ENCODE data around the gene TTC27.

The TTC27 gene

DNA sequence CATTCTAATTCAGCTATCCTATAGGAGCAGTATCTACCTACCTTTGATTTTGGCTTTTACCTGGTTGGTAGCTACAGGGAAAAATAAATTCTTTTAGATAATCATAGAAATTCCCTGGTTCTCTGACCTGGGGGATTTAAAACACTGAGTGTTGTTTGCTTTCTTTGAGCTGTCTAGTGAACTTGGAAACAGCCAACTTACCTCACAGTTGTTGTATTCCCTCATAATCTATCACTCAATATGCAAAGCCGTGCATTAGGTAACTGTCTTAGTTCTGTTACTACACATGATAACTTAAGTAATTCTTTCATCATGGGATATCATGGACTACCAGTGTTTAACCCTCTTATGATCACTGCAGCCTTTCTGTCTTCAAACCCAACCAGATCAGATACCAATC, 127.8 kb downstream of the TTC27 start:
- DNase-seq (ENCODE audit: low read depth in 2 of 2): no peak

DNA sequence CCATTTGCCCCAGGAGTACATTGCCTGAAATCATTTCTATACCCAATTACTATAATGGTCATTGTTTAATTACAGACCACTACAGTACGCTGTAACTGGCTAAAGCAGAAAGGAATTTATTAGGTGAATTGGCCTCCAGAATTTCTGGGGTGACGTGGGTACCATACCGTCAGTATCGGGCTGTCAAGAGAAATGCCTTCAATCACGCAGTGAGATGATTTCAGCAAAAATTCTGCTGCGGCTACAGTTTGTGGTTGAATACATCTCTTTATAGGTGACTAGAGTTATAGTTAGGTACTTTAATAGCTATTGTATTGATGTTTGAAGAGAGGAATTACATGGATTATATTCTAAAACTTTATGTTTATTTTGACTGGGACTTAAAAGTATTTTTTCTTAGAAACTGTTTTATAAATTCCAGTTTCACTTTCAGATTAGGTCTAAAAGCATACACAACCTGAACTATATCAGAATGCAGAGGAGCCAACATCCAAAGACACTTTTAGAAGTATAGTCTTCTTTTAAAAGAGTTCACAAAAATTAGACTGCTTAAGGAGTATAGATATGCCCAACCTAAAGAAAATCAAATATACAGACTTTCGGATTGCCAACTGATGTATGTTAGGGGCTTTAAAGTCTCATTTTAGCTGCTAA, 128.4 kb downstream of the TTC27 start:
- no peak for DNase-seq (ENCODE audit: low read depth in 2 of 2)

DNA sequence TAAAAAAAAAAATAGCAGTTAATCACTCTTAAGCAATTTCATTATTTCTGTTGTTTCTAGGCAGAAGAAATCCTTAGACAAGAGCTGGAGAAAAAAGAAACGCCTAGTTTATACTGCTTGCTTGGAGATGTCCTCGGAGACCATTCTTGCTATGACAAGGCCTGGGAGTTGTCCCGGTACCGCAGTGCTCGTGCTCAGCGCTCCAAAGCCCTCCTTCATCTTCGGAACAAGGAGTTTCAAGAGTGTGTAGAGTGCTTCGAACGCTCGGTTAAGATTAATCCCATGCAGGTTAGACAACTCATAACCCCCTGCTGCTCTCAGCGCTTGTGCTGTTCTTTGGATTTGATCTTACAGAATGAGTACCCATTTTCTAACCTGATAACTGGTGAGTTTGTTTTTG, 130.4 kb downstream of the TTC27 start:
- DNase-seq (ENCODE audit: low read depth in 2 of 2): no peak

DNA sequence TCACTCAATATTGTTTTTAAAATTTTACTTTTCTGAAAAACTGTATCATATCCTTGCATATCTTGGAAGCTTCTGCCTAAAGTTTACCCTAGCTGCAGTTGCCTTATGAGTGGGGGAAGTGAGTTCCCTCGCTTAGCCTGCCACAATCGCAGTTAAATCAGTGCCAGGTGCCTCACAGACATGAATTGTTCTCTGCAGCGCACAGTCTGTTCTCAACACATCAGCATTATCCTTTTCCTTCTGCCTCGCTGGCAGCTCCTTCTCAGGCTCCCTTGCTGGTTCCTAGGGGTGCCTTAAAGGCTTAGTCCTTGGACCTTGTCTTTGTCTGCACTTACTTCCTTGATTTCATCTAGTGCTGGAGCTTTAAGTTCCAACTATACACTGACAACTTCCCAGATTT, 132.8 kb downstream of the TTC27 start:
- no peak for DNase-seq (ENCODE audit: low read depth in 2 of 2)

DNA sequence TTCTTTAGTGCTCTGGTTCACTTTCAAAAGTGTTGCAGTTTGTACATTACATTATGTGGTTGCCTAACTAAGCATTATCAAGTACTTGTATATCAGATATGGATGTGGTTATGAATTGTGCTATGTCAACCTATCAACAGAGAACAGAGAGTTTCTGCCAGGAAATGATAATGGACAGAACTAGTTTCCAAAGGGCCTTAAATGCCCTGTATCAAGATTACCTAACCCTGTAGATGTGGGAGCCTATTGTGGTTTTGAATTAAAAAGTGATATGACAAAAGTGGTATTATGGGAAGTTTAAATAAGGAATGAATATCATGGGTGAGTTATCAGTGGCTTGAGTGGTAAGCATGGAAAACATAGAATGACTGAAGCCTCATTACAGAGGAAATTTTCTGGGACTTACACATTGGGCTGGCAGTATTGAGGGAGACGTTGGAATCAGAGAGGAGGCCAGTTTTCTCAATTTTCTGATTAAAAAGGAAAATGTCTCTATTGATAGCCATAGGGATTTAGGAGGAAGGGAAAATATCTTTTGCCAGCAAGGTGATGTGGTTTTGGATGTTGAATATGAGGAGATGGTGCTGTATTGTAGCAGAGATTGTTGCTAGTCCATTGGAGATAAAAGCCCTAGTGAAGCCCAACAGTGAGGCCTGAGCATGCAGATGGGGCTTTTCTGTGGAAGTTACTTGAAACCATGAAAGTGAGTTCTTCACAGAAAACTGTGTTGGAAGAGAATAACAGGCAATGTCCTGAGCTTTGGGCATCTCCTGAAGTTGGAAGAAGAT, 140.7 kb downstream of the TTC27 start:
- DNase-seq (ENCODE audit: low read depth in 2 of 2): no peak

GRCh38 chr2:32770360-32770759, 142.5 kb downstream of the TTC27 start:
- no peak for DNase-seq (ENCODE audit: low read depth in 2 of 2)

DNA sequence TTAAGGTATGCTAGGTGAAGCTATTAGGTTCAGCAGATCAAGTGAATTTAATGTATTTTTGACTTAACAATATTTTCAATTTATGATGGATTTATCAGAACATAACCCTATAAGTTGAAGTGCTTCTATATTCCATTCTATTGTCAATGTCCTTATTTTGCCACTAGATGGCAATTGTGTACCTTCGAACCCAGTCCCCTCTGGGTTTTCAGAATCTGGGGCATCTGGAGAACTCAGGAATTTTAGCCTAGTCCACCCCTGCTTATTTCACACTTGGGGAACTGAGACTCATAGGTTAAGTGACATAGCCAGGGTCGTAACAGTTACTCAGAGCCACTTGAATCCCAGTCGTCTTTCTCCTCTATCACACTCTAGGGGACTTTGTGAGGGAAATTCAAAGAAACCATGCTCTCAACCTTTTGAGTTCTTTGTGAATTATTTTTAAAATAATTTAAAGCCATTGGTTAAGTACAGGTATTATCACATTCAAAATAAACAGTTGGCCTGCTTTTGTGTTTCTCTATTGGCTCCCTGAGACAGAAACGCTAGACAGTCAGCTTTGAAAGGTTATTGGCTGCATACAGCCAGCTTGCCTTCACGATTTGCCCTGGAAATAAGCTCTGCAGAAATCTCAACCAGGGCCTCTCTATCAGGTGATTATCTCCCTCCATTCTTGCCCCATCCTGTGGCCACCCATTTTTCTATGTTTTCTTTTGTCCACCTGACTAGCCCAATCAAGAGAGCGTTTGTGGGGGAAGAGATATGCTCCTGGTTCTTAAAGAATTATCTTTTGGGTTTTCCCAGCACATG, 145.0 kb downstream of the TTC27 start:
- DNase-seq (ENCODE audit: low read depth in 2 of 2): no peak

GRCh38 chr2:32773448-32773808, 145.6 kb downstream of the TTC27 start:
- no peak for DNase-seq (ENCODE audit: low read depth in 2 of 2)

DNA sequence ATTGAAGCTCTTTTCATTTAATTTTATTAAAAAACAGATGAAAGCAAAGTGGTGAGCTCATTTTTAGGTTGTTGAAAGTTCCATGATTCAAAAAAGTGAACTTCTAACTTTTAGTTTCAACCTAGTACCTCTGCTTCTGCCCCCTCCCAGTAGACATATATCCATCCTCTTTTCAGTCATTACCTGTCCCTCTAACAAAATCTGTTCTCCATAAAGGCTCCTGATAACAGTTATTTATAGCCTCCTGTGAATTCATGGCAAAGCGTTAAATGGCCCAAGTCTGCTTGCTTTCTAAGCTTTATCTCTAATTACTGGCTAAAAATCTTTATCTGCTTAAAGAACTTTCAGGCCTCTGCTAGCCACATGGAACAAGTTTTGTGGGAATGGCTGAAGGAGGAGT, 148.1 kb downstream of the TTC27 start:
- no peak for DNase-seq (ENCODE audit: low read depth in 2 of 2)

GRCh38 chr2:32777714-32778113, 149.9 kb downstream of the TTC27 start:
- DNase-seq (ENCODE audit: low read depth in 2 of 2): no peak

DNA sequence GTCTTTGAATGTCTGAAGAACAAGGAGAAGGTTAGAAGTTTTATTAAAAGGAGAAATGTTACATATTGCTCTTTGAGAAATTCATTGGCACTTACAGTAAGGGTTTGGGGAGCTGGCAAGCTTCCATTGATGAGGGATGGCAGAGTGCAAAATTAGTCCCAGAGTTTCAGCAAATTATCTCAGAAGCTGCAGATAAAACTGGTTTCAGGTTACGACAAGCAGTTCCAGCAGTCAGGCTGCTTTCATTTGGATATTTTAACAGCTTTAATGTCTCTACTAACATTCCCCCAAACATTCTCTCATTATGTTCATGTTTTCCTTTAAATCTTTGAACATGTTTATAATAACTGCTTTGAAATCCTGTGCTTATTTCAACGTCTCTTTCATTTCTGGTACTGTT, 153.1 kb downstream of the TTC27 start:
- no peak for DNase-seq (ENCODE audit: low read depth in 2 of 2)

DNA sequence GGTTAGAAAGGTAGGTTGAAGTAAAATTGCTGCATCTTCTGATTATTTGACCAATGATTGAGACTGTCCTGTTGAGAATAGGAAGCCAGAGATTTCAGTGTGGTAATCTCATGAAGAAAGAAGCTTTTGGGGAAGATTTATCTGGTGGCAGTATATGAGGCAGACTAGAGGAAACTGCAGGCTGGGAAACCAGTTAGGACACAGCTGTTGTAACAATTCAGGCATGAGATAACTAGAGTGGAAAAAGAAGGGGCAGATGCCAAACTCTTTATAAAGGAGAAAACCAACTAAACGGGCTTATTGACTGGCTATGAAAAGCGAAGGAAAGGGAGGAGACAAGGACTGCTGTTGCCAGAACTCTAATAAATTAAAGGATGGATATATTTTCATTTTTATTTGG, 155.6 kb downstream of the TTC27 start:
- DNase-seq (ENCODE audit: low read depth in 2 of 2): no peak

GRCh38 chr2:32783933-32784332, 156.1 kb downstream of the TTC27 start:
- DNase-seq (ENCODE audit: low read depth in 2 of 2): no peak

- DNase-seq (ENCODE audit: low read depth in 2 of 2): no peak
These were observed 159.4 kb downstream of the TTC27 start for GRCh38 chr2:32787207-32787606.

GRCh38 chr2:32788114-32788513, 160.3 kb downstream of the TTC27 start:
- no peak for DNase-seq (ENCODE audit: low read depth in 2 of 2)

DNA sequence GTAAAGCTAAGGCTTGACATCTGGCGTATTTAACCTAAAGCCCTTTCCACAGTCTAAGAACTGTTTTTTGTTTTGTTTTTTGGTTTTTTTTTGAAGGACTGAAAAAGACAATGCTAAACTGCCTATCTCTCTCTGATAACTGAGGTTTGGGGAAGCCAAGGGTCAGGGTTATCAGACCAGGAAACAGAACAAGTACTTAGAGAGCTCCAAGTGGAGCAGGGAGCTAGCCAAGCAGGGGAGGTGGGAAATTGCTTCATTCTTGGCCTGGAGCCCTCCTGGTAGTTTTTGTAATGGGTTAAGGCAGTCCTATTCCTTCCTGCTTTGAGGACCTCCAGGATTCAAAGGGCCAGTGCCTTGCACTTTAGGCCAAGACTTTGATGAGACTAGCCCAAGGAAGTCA, 164.6 kb downstream of the TTC27 start:
- no peak for DNase-seq (ENCODE audit: low read depth in 2 of 2)

- DNase-seq (ENCODE audit: low read depth in 2 of 2): no peak
These were observed 171.0 kb downstream of the TTC27 start for GRCh38 chr2:32798829-32799228.

DNA sequence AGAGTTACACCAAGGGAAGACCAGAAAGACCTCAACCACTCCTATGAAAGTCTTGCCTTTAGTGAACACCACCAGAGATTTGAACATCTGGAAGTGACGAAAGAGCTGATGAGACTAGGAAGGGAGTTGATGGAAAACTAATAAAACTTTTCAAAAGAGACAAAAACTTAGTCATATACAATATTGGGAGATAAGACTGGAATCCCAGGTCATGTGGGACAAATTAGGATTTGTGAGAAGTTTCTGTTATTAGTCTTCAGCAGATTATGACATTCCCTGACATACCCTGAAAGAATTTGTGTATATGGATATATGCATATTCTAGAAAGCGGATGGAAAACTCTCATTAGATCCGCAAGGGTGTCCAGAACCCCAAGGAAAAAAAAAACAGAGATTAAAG, 173.9 kb downstream of the TTC27 start:
- no peak for DNase-seq (ENCODE audit: low read depth in 2 of 2)

- DNase-seq (ENCODE audit: low read depth in 2 of 2): no peak
These were observed 175.0 kb downstream of the TTC27 start for GRCh38 chr2:32802877-32803276.

DNA sequence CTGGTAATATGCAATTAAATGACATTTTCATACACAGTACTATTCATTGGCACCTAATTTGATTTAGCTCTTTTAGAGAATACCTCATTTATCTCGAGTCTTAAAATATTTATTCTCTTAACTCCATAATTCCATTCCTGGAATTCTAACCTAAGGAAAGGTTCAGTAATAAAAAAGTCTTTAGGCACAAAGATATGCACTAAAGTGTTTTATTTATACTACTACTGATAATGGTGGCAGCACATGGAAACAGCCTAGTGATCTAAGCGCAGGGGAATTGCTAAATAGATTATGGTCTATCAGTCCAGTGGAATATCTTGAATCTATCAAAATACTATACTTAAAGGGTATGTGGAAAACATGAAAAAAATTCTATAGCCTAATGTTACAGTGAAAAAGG, 176.4 kb downstream of the TTC27 start:
- no peak for DNase-seq (ENCODE audit: low read depth in 2 of 2)

DNA sequence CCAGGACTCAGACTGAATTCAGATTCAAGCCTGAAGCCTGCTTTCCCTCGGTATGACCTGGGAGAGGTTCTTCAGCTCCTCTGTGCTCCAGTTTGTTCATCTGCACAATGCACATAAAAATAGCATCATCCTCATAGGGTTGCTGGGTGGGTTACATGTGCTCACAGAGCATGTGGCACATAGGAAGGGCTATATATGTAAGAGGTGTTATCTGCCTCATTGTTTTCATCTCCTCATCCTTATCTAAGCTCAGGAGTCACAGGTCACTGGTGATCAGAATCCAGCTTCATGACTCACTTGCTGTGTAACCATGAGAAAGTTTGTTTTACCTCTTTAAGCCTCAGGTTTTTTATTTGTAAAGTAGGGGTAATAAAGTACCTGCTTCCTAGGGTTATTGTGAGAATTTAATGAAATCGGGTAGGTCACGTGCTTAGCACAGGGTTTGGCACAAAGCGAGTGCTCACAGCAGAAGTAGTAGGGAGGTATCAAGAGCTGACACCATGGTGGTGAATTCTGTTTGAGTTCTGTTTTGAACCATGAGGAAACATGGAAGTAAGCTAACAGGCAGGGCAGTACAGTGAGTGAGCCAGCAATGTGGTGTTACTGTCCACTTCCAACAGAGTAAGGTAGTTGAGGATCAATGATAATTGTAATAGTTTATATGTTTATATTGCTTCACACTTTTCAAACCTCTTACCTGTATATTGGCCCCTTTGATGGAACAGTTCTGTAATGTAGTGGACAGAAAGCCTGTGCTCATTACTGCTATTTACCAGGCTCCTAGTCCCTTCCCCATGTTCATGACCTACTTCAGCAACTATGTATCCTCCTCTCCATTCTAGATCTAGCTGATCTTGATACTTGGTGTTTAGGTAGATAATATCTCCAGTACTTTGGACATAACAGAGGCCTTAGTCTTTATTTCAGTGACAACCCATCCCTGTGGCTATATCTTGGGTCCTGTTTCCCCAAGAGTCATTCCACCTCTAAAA, 177.6 kb downstream of the TTC27 start:
- no peak for DNase-seq (ENCODE audit: low read depth in 2 of 2)

DNA sequence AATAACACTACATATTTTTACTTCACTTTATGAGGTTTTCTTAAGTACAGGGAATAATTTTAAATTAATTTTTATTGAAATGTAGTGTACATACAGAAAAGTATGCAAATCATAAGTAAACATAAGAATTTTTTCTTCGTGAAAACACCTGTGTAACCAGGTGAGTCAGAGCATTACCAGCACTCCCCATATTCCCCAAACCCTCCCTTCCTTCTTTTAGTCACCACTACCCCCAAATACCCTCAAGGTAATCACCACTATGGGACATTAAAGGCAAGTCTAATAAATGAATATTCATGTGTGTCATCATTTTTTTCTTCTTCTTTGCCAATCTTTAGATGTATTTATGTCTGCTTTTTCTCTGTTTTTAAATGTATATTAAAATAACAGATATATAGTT, 179.0 kb downstream of the TTC27 start:
- no peak for DNase-seq (ENCODE audit: low read depth in 2 of 2)

Data from stimulated activated CD8-positive, alpha-beta memory T cell treated with anti-CD3 and anti-CD28 coated beads, Interleukin-7, amount 100 ng/mL, for 1 hour (primary cell).